Stimulated activated CD8-positive, alpha-beta memory T cell treated with anti-CD3 and anti-CD28 coated beads, Interleukin-4, amount 100 ng/mL, for 1 hour (primary cell): ENCODE measurements around the gene PGF.

Source experiments
- DNase-seq, 2 donors: peaks; one replicate each; pipeline ENCODE4 v3.0.0-alpha.2; 2020; ENCODE audit warnings: low read depth in 2 of 2, low spot score in 1 of 2

Gene PGF

GRCh38 chr14:74979029-74979428, 23.6 kb upstream of the PGF start:
- no peak for DNase-seq

- DNase-seq = no peak
Measured at GRCh38 chr14:74978416-74978947, 23.1 kb upstream of the PGF start.

GRCh38 chr14:74977901-74978385, 22.5 kb upstream of the PGF start:
- no peak for DNase-seq

GRCh38 chr14:74977164-74977900, 21.9 kb upstream of the PGF start:
- no peak for DNase-seq

GRCh38 chr14:74976264-74977113, 21.1 kb upstream of the PGF start:
- no peak for DNase-seq

GRCh38 chr14:74975059-74975810, 19.8 kb upstream of the PGF start:
- no peak for DNase-seq

GRCh38 chr14:74974364-74975058, 19.1 kb upstream of the PGF start:
- no peak for DNase-seq

GRCh38 chr14:74973905-74974363, 18.5 kb upstream of the PGF start:
- no peak for DNase-seq

GRCh38 chr14:74973003-74973653, 17.7 kb upstream of the PGF start:
- no peak for DNase-seq

GRCh38 chr14:74968811-74969210, 13.4 kb upstream of the PGF start:
- DNase-seq = no peak

- DNase-seq = no peak
Measured at GRCh38 chr14:74965486-74966153, 10.2 kb upstream of the PGF start.

GRCh38 chr14:74964787-74965485, 9.5 kb upstream of the PGF start:
- no peak for DNase-seq

GRCh38 chr14:74963705-74964271, 8.4 kb upstream of the PGF start:
- no peak for DNase-seq

- no peak for DNase-seq
Measured at GRCh38 chr14:74963178-74963704, 7.8 kb upstream of the PGF start.

- DNase-seq = no peak
Measured at GRCh38 chr14:74962493-74962892, 7.1 kb upstream of the PGF start.

GRCh38 chr14:74962046-74962445, 6.6 kb upstream of the PGF start:
- no peak for DNase-seq

GRCh38 chr14:74961238-74961911, 6.0 kb upstream of the PGF start:
- no peak for DNase-seq

- no peak for DNase-seq
Measured at GRCh38 chr14:74960736-74961135, 5.3 kb upstream of the PGF start.
